Mesothelial cell of epicardium (in vitro differentiated cells): ENCODE results near the gene PACS1. TPM values are rescaled to one million over a fixed set of nuclear protein-coding genes. Genes with fewer than 3 reads are reported as not detected.

Experiments used
- DNase-seq, 2 experiments: peaks; one replicate each; pipeline ENCODE4 v3.0.0; 2021; ENCODE audit warnings: low spot score in 2 of 2; ENCODE audit not compliant: unreplicated experiment in 2 of 2
- H3K27ac Mint-ChIP-seq: 2 replicates; pipeline ENCODE4 v1.8.0; 2021; ENCODE audit warnings: mixed read lengths
- H3K27me3 Mint-ChIP-seq: 2 replicates; pipeline ENCODE4 v1.8.0; 2021; ENCODE audit warnings: low read depth, mixed read lengths
- H3K36me3 Mint-ChIP-seq: 2 replicates; pipeline ENCODE4 v1.8.0; 2021; ENCODE audit warnings: mixed read lengths
- H3K4me1 Mint-ChIP-seq: 2 replicates; pipeline ENCODE4 v1.8.0; 2021; ENCODE audit warnings: mixed read lengths
- H3K4me3 Mint-ChIP-seq: 2 replicates; pipeline ENCODE4 v1.8.0; 2021; ENCODE audit warnings: mild to moderate bottlenecking, moderate library complexity, mixed read lengths
- H3K9me3 Mint-ChIP-seq: 2 replicates; pipeline ENCODE4 v1.8.0; 2021; ENCODE audit warnings: mixed read lengths
- total RNA-seq: library from RNA; stranded (reverse); gene quantifications from 3 replicates; pipeline ENCODE4 v1.2.1, GENCODE V29; 2021
- TF ChIP-seq, protein P1 (sequence below): fragments of 200-600 bp; sonication (generic); IDR thresholded peaks from one replicate; pipeline ENCODE4 v1.5.0; 2021; ENCODE audit warnings: antibody characterized with exemption; ENCODE audit not compliant: unreplicated experiment

The PACS1 gene
- total RNA-seq, 1 donor from 2014 or later = 87.0 TPM

DNA sequence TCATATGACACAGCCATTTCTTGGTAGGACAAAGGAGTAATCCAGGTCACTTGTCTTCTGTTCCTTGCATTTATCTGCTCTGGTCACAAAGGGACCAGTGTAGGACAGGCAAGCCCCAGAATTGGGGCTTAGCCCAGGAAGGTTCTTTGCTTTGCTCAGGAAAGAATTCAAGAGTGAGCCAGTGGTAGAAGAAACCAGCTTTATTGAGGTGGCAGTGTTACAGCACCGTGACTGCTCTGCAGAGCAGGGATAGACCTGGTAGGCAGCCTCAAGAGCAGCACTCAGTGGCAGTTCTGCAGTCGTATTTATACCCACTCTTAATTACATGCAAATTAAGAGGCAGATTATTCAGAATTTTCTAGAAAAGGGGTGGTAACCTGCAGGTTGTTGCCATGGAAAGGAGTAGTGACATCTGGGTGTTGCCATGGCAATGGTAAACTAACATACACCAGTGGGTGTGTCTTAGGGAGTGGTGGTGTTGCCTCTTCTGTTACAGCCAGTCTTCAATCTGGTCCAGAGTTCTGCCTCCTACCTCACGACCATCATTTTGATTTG lies 113.5 kb downstream of the PACS1 start:
- Mint-ChIP-seq H3K27me3 (no peaks in the 10 kb centered on the region), H3K9me3 (peaks cover 14% of the 10 kb centered on the region), H3K36me3 (peaks cover 4% of the 10 kb centered on the region), H3K4me3 (no peak overlapping the region), H3K4me1 (peaks cover 12% of the 10 kb centered on the region), H3K27ac (no peak overlapping the region)
- TF ChIP-seq, protein P1, sequence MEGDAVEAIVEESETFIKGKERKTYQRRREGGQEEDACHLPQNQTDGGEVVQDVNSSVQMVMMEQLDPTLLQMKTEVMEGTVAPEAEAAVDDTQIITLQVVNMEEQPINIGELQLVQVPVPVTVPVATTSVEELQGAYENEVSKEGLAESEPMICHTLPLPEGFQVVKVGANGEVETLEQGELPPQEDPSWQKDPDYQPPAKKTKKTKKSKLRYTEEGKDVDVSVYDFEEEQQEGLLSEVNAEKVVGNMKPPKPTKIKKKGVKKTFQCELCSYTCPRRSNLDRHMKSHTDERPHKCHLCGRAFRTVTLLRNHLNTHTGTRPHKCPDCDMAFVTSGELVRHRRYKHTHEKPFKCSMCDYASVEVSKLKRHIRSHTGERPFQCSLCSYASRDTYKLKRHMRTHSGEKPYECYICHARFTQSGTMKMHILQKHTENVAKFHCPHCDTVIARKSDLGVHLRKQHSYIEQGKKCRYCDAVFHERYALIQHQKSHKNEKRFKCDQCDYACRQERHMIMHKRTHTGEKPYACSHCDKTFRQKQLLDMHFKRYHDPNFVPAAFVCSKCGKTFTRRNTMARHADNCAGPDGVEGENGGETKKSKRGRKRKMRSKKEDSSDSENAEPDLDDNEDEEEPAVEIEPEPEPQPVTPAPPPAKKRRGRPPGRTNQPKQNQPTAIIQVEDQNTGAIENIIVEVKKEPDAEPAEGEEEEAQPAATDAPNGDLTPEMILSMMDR = no peak
- no peak for DNase-seq

DNA sequence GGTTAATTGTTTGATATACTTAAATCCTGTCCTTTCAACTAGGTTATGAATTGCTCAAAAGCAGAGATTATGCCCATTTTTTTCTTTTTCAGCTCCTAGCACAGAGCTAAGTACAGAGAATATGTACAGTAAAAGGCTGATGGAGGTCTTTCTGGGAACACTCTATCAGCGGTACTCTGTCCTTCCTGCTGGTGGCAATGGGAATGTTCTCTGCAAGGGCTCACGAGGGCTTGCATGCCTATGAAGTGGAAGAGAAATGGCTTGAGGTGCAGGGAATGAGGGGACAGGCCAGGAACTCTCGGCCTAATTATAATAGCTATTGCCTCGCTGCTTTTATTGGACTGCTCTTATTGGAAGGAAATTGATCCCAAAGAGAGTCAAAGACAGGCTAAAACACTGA lies 114.7 kb downstream of the PACS1 start:
- peaks cover 10% of the 10 kb centered on the region for H3K36me3 Mint-ChIP-seq
- H3K27ac Mint-ChIP-seq = no peak overlapping the region
- H3K27me3 Mint-ChIP-seq = no peaks in the 10 kb centered on the region
- TF ChIP-seq, protein P1 = no peak
- H3K4me3 Mint-ChIP-seq = no peak overlapping the region
- no peak for DNase-seq
- H3K9me3 Mint-ChIP-seq = peaks cover 19% of the 10 kb centered on the region
- H3K4me1 Mint-ChIP-seq = peaks cover 12% of the 10 kb centered on the region

DNA sequence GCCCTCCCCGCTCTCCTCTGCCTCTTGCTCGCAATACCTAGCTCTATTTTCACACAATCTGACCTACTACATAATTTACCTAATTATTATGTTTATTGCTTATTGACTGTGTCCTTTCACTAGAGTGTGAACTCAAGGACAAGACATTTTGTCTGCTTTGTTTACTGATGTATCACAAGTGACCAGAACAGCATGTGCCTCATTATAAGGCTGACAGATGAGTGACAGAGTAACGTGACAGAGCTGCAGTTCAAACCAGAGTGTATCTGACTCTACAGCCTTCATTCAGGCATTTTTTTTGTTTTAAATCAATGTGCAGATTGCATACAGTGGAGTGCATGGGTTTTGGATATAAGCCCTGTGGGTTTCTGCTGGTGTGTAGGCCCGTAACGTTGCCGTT lies 116.4 kb downstream of the PACS1 start:
- Mint-ChIP-seq H3K4me3 (no peak overlapping the region), H3K27ac (no peak overlapping the region), H3K27me3 (no peaks in the 10 kb centered on the region), H3K36me3 (peaks cover 13% of the 10 kb centered on the region), H3K9me3 (peaks cover 20% of the 10 kb centered on the region), H3K4me1 (peaks cover 22% of the 10 kb centered on the region)
- TF ChIP-seq, protein P1 = no peak
- DNase-seq = no peak

DNA sequence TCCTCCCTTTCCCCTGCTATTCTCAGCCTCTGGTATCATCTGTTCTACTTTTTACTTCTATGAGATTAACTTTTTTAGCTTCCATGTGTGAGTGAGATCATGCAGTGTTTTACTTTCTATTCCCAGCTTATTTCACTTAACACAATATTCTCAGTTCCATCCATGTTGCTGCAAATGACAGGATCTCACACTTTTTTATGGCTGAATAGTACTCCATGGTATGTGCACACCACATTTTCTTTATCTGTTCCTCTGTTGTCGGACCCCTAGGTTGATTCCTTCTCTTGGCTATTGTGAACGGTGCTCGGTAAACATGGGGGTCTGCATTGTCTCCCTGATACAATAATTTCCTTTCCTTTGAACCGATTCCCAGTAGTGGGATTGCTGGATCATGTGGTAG lies 117.4 kb downstream of the PACS1 start:
- DNase-seq = no peak
- no peak overlapping the region for H3K4me3 Mint-ChIP-seq
- H3K27ac Mint-ChIP-seq = no peak overlapping the region
- TF ChIP-seq, protein P1 = no peak
- H3K27me3 Mint-ChIP-seq = no peaks in the 10 kb centered on the region
- peaks cover 20% of the 10 kb centered on the region for H3K9me3 Mint-ChIP-seq
- H3K36me3 Mint-ChIP-seq = peaks cover 13% of the 10 kb centered on the region
- H3K4me1 Mint-ChIP-seq = peaks cover 24% of the 10 kb centered on the region

DNA sequence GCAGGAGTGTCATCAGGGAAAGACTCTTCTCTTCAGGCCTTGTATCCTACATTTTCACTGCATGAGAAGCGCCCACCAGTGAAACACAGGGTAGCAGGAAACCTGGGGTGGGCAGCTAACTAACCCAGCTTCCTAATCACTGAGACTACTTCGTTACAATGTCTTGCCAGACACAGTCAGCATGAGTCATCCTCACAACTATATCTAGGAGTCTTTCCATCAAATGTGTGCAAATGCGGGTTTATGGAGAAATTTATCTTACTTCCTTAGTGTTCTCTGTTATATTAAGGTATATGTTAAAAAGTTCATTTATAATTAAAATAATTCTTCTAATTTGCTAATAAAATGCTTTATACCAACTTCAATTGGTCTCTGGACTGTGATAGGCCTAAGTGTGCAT lies 118.5 kb downstream of the PACS1 start:
- no peak overlapping the region for H3K27ac Mint-ChIP-seq
- DNase-seq = no peak

More for the DNA sequence above, 118.5 kb downstream of the PACS1 start:
- peaks cover 16% of the 10 kb centered on the region for H3K36me3 Mint-ChIP-seq
- no peak overlapping the region for H3K4me3 Mint-ChIP-seq
- H3K9me3 Mint-ChIP-seq = peaks cover 20% of the 10 kb centered on the region
- no peaks in the 10 kb centered on the region for H3K27me3 Mint-ChIP-seq
- peaks cover 30% of the 10 kb centered on the region for H3K4me1 Mint-ChIP-seq
- TF ChIP-seq, protein P1 = no peak
